GM12878 (cell line): ENCODE measurements around the gene PLK1.

ENCODE experiments used
- FOS ChIP-seq: IDR thresholded peaks from 3 replicates; pipeline ENCODE4 v1.6.1; 2011; ENCODE audit warnings: borderline replicate concordance; ENCODE audit not compliant: insufficient read length; ENCODE audit errors: extremely low read depth
- GABPA ChIP-seq: IDR thresholded peaks from 2 replicates; pipeline ENCODE4 v1.6.1; 2014; ENCODE audit warnings: antibody characterized with exemption, low read depth, mild to moderate bottlenecking, inconsistent platforms
- MYC ChIP-seq: IDR thresholded peaks from 2 replicates; pipeline ENCODE4 v1.6.1; 2011; ENCODE audit warnings: mild to moderate bottlenecking, low read length, moderate library complexity, inconsistent platforms; ENCODE audit not compliant: insufficient read depth, insufficient replicate concordance, insufficient read length, severe bottlenecking
- POLR2A ChIP-seq: IDR thresholded peaks from 2 replicates; pipeline ENCODE4 v1.6.1; 2011; ENCODE audit warnings: low read depth, mild to moderate bottlenecking, low read length
- TCF12 ChIP-seq: IDR thresholded peaks from 2 replicates; pipeline ENCODE4 v1.6.1; 2011; ENCODE audit warnings: low read depth, mild to moderate bottlenecking, low read length

DNA sequence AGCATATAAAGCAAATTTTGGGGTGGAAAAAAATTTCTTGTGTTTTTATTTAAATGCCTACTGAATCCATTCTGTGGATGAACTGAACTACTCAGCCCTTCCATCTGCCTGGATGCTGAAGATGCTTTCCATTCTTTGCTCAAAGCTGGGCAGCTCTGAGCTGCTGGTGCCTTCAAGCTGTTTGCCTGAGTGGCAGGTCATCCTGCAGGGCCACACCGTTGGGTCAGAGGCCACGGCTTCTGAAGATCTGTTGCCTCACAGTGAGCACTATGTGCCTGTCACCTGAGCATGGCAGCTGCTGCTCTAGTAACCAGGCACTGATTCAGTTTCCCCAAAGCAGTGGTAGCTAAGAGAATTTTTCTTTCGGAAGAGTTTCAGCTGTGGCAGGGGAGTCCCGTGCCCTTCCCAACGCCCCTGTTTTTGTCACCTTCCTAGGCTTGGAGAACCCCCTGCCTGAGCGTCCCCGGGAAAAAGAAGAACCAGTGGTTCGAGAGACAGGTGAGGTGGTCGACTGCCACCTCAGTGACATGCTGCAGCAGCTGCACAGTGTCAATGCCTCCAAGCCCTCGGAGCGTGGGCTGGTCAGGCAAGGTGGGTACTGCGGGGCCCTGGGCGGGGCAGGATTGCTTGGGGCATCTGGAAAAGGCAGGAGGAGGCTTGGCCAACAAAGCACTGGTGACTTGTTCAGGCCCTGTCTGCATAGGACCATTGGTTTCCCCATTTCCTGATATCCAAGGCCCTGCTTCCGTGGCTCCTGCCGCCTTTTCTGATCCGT is 8.5 kb downstream of the PLK1 start:
- no peak for TF ChIP-seq MYC
- TF ChIP-seq POLR2A: no peak
- TF ChIP-seq GABPA: no peak
- no peak for TF ChIP-seq FOS
- no peak for TF ChIP-seq TCF12
